Breast epithelium (tissue), 4 donors: ENCODE results near the gene KCNE1. TPM values are rescaled to one million over a fixed set of nuclear protein-coding genes. Genes with fewer than 3 reads are reported as not detected.
A peak's percentile ranks its signal among the peaks of the same experiment; 100 is the strongest.
"Not testable (repeated sequence)": the region's sequence is repeated elsewhere in the genome, so short reads cannot be mapped to it uniquely, and the experiment has no call there.

Source experiments
- DNase-seq, 2 donors: peaks; one replicate each; pipeline ENCODE4 v3.0.0-alpha.2; 2019; ENCODE audit warnings: low spot score in 2 of 2
- H3K27ac ChIP-seq, 2 donors: fragments of 200-600 bp; sonication (generic) in 1 of 2; one replicate each; pipeline ENCODE4 v1.5.1; 2016 to 2019; ENCODE audit warnings: mild to moderate bottlenecking in 1 of 2
- H3K27me3 ChIP-seq, 2 donors: fragments of 200-600 bp; sonication (generic) in 1 of 2; one replicate each; pipeline versions ENCODE4 v1.5.1 to v1.6.0; 2017 to 2019; ENCODE audit warnings: control low read depth in 1 of 2, mild to moderate bottlenecking in 1 of 2
- H3K36me3 ChIP-seq: fragments of 200-600 bp; one replicate; pipeline ENCODE4 v1.5.1; 2019
- H3K4me1 ChIP-seq, 2 donors: fragments of 200-600 bp; sonication (generic); one replicate each; pipeline ENCODE4 v1.5.1; 2016 to 2019; ENCODE audit warnings: control low read depth in 1 of 2
- H3K4me3 ChIP-seq, 3 donors: fragments of 200-600 bp; sonication (generic); 1 replicate in 2 of 3; 2 replicates in 1 of 3; pipeline ENCODE4 v1.5.1; 2016 to 2019; ENCODE audit warnings: mild to moderate bottlenecking in 3 of 3, moderate library complexity in 2 of 3
- H3K9me3 ChIP-seq, 2 donors: fragments of 200-600 bp; sonication (generic) in 1 of 2; one replicate each; pipeline ENCODE4 v1.5.1; 2016 to 2019; ENCODE audit warnings: control low read depth in 1 of 2
- POLR2A ChIP-seq: fragments of 450-650 bp; IDR thresholded peaks from one replicate; pipeline ENCODE4 v1.6.1; 2016; ENCODE audit warnings: antibody characterized with exemption, mild to moderate bottlenecking, moderate library complexity
- POLR2AphosphoS5 ChIP-seq, 3 donors: sonication (generic); formaldehyde crosslinking; IDR thresholded peaks; one replicate each; pipeline ENCODE4 v1.6.1; 2017; ENCODE audit warnings: antibody characterized with exemption in 3 of 3
- intact Hi-C: fragments of 100-400 bp; cut with DNase I; formaldehyde crosslinking; loops from one replicate; pipeline ENCODE4 v1.15.1; 2023; ENCODE audit warnings: low total_unique reads
- total RNA-seq, 3 donors: library from RNA; depleted of rRNA; stranded (reverse); fragments of >200 nt; gene quantifications; one replicate each; pipeline ENCODE4 v1.1.0, GENCODE V29; 2016
- TF ChIP-seq, protein P1 (sequence below), 3 donors: fragments of 450-650 bp; IDR thresholded peaks; one replicate each; pipeline ENCODE4 v1.5.1; 2016 to 2017; ENCODE audit warnings: antibody characterized with exemption in 3 of 3, mild to moderate bottlenecking in 3 of 3, moderate library complexity in 3 of 3

The KCNE1 gene
- total RNA-seq, 3 donors from 2014 or later = 1.6 to 6.7 (median 2.2) TPM

- H3K27me3 ChIP-seq = no peaks in the 10 kb centered on the region
- H3K9me3 ChIP-seq = no peaks in the 10 kb centered on the region
- H3K4me1 ChIP-seq = no peaks in the 10 kb centered on the region
- intact Hi-C loops = no loop called here
- DNase-seq = no peak
- H3K36me3 ChIP-seq = no peaks in the 10 kb centered on the region
- TF ChIP-seq, protein P1, sequence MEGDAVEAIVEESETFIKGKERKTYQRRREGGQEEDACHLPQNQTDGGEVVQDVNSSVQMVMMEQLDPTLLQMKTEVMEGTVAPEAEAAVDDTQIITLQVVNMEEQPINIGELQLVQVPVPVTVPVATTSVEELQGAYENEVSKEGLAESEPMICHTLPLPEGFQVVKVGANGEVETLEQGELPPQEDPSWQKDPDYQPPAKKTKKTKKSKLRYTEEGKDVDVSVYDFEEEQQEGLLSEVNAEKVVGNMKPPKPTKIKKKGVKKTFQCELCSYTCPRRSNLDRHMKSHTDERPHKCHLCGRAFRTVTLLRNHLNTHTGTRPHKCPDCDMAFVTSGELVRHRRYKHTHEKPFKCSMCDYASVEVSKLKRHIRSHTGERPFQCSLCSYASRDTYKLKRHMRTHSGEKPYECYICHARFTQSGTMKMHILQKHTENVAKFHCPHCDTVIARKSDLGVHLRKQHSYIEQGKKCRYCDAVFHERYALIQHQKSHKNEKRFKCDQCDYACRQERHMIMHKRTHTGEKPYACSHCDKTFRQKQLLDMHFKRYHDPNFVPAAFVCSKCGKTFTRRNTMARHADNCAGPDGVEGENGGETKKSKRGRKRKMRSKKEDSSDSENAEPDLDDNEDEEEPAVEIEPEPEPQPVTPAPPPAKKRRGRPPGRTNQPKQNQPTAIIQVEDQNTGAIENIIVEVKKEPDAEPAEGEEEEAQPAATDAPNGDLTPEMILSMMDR (IDR thresholded peaks at IDR 0.05) = no peak
- TF ChIP-seq POLR2A (no peak), POLR2AphosphoS5 (IDR thresholded peaks at IDR 0.05) (no peak)
- no peak overlapping the region for H3K4me3 ChIP-seq
- peak overlapping the region in 1 of 2 donors; percentile 58 for H3K27ac ChIP-seq
These were observed 46.2 kb upstream of the KCNE1 start for GRCh38 chr21:34558166-34558565.

- Histone ChIP-seq H3K4me3 (no peak overlapping the region), H3K27ac (no peak overlapping the region), H3K27me3 (no peaks in the 10 kb centered on the region), H3K9me3 (no peaks in the 10 kb centered on the region), H3K4me1 (no peaks in the 10 kb centered on the region), H3K36me3 (no peaks in the 10 kb centered on the region)
- no peak for DNase-seq
- intact Hi-C loops = no loop called here
- TF ChIP-seq POLR2AphosphoS5 (IDR thresholded peaks at IDR 0.05) (no peak), POLR2A (no peak)
- TF ChIP-seq, protein P1 (IDR thresholded peaks at IDR 0.05) = no peak
These were observed 45.3 kb upstream of the KCNE1 start for GRCh38 chr21:34557261-34557660.

DNA sequence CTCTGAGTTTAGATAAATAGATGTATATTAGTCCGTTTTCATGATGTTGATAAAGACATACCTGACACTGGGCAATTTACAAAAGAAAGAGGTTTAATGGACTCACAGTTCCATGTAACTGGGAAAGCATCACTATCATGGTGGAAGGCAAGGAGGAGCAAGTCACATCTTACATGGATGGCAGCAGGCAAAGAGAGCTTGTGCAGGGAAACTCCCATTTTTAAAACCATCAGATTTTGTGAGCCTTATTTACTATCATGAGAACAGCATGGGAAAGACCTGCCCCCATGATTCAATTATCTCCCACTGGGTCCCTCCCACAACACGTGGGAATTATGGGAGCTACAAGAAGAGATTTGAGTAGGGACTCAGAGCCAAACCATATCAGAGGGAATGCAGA, 42.7 kb upstream of the KCNE1 start:
- H3K4me1 ChIP-seq, H3K27ac ChIP-seq, DNase-seq, intact Hi-C loops, H3K9me3 ChIP-seq, H3K27me3 ChIP-seq, H3K36me3 ChIP-seq, H3K4me3 ChIP-seq: not testable (repeated sequence)

DNA sequence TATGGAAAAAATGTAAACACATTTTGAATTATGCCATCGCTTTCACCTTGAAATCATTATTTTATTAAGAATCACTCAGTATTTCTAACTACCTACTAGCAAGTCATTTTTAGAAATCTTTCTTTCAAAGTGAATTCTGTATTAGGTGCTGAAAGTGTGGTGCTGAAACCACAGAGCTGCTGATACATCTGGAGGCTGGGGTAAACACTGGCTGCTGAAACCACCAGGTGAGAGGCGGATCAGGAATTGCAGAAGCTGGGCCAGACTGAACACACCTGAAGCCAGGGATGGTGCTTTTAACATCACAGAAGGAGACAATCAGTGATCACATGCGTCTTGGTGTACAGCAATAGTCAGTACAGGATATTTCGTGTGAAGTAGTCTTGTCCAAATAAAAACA, 42.2 kb upstream of the KCNE1 start:
- H3K27ac ChIP-seq = no peak overlapping the region

DNA sequence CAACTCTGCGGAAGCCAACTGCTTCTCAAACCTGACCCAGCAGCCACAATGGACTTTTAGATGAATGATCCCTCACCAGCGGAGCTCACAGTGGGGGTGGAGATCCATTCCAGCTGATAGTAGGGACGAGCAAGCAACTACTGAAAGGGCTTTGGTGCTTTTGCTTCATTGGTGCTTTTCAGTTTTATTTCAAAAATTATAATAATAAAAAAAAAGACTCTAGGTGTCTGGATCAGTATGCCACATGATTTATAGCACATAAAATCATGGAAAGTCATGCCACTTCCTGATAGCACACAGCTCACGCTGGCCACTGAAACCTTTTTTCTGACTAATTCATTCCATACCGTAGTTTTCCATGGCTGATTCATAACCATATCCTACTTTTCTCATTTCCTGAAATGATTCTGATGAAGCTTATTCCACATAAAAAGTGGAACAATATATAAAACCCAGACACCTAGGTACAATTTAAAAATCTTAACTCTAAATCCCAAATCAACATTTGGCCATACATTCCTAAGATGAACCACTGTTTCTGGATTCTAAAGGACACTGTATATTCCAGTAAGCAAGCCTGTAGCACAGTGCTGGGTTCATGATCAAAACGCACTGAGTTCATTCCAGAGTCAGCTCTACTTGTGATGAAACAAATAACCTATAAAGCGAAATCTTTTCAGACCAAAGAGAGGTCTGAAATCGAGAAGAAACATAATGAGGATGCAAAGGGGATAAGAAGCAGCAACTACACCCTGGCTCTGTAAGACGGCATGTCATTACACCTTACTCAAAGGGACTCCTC, 41.3 kb upstream of the KCNE1 start:
- intact Hi-C loops = no loop called here
- Histone ChIP-seq H3K4me3 (no peak overlapping the region), H3K4me1 (no peaks in the 10 kb centered on the region), H3K36me3 (no peaks in the 10 kb centered on the region), H3K27me3 (no peaks in the 10 kb centered on the region), H3K9me3 (no peaks in the 10 kb centered on the region), H3K27ac (peak overlapping the region; percentile 45 to 48)
- no peak for DNase-seq
- TF ChIP-seq POLR2A (no peak), POLR2AphosphoS5 (IDR thresholded peaks at IDR 0.05) (no peak)
- TF ChIP-seq, protein P1 (IDR thresholded peaks at IDR 0.05) = no peak

More for the DNA sequence above, 42.2 kb upstream of the KCNE1 start:
- H3K9me3 ChIP-seq = no peaks in the 10 kb centered on the region
- TF ChIP-seq POLR2AphosphoS5 (IDR thresholded peaks at IDR 0.05) (no peak), POLR2A (no peak)
- TF ChIP-seq, protein P1 (IDR thresholded peaks at IDR 0.05) = no peak
- no peaks in the 10 kb centered on the region for H3K4me1 ChIP-seq
- no peaks in the 10 kb centered on the region for H3K27me3 ChIP-seq
- DNase-seq = no peak
- intact Hi-C loops = no loop called here
- no peak overlapping the region for H3K4me3 ChIP-seq
- H3K36me3 ChIP-seq = no peaks in the 10 kb centered on the region
